ENCODE results near the gene LACC1. TPM values are rescaled to one million over a fixed set of nuclear protein-coding genes. Genes with fewer than 3 reads are reported as not detected.

The LACC1 gene
- total RNA-seq, 1 donor: 3.8 TPM

Other genes starting within 250 kb of the LACC1 start
- gene ENOX1, start 92.9 kb upstream of the LACC1 start, total RNA-seq: under 0.01 TPM
- 0.52 TPM for gene CCDC122, start 164 bp upstream of the LACC1 start, total RNA-seq